HepG2 (cell line): Measurements from ENCODE around the gene COASY. TPM values are rescaled to one million over a fixed set of nuclear protein-coding genes. Genes with fewer than 3 reads are reported as not detected.

Experiments
- ARHGAP35 ChIP-seq: sonication (generic); formaldehyde crosslinking; IDR thresholded peaks from 2 replicates; pipeline ENCODE4 v1.9.0; 2022; ENCODE audit warnings: mild to moderate bottlenecking, inconsistent platforms, moderate library complexity, missing genetic modification reagents, borderline replicate concordance
- CEBPB ChIP-seq: IDR thresholded peaks from 2 replicates; pipeline ENCODE4 v1.6.1; 2011; ENCODE audit warnings: low read depth, low read length, improper control_type of control experiment, borderline replicate concordance
- EEA1 ChIP-seq: sonication (generic); formaldehyde crosslinking; IDR thresholded peaks from 2 replicates; pipeline ENCODE4 v1.5.1; 2020; ENCODE audit warnings: mild to moderate bottlenecking, missing genetic modification reagents, borderline replicate concordance
- HOXA9 ChIP-seq: sonication (generic); formaldehyde crosslinking; IDR thresholded peaks from 2 replicates; pipeline ENCODE4 v1.8.1; 2022; ENCODE audit warnings: missing genetic modification reagents, mild to moderate bottlenecking, moderate library complexity, borderline replicate concordance
- ZNF343 ChIP-seq: sonication (generic); formaldehyde crosslinking; IDR thresholded peaks from 2 replicates; pipeline ENCODE4 v1.4.0; 2020; ENCODE audit warnings: mild to moderate bottlenecking, missing genetic modification reagents
- ZNF780A ChIP-seq: sonication (generic); formaldehyde crosslinking; IDR thresholded peaks from 2 replicates; pipeline ENCODE4 v1.8.0; 2022; ENCODE audit warnings: mild to moderate bottlenecking, missing genetic modification reagents, moderate library complexity
- polyA plus RNA-seq, 8 experiments: library from polyadenylated mRNA; depleted of rRNA in 3 of 8; stranded (reverse) in 7 of 8; unstranded in 1 of 8; fragments of >200 nt; fragmentation: Illumina TruSeq in 4 of 8; extraction: Trizol in 4 of 8; gene quantifications; 2 replicates each; pipeline versions ENCODE4 v1.2.1 to v1.2.3, GENCODE V29; 2011 to 2016; ENCODE audit warnings: low read depth in 4 of 8, missing spikeins in 1 of 8, mixed read lengths in 1 of 8; ENCODE audit not compliant: insufficient read depth in 1 of 8
- total RNA-seq, 5 experiments: library from RNA; depleted of rRNA; stranded (reverse); fragments of >200 nt; fragmentation: Illumina TruSeq; extraction: Trizol; gene quantifications; 2 replicates each; pipeline ENCODE4 v1.2.3, GENCODE V29; 2016; ENCODE audit warnings: low read depth in 1 of 5
- TF ChIP-seq, protein P1 (sequence below): sonication (generic); formaldehyde crosslinking; IDR thresholded peaks from 2 replicates; pipeline ENCODE4 v1.4.0; 2020; ENCODE audit warnings: missing genetic modification reagents, borderline replicate concordance
- TF ChIP-seq, protein P2 (sequence below): sonication (generic); formaldehyde crosslinking; IDR thresholded peaks from 2 replicates; pipeline ENCODE4 v1.8.0; 2022; ENCODE audit warnings: mild to moderate bottlenecking, missing genetic modification reagents, moderate library complexity
- TF ChIP-seq, protein P3 (sequence below): fragments of 450-650 bp; IDR thresholded peaks from 2 replicates; pipeline ENCODE4 v1.6.1; 2016
- TF ChIP-seq, protein P4 (sequence below): IDR thresholded peaks from 2 replicates; pipeline ENCODE4 v1.6.1; 2016; ENCODE audit warnings: missing biosample characterization, missing genetic modification reagents, low read depth

The COASY gene
- total and polyA plus RNA-seq, 2 of the 13 experiments (the other 11 are each of a cell fraction or from before 2014, with no cell fraction given): 90.7 to 125 TPM

GRCh38 chr17:42536372-42537155 is 25.4 kb upstream of the COASY start (continued):
- TF ChIP-seq, protein P1, sequence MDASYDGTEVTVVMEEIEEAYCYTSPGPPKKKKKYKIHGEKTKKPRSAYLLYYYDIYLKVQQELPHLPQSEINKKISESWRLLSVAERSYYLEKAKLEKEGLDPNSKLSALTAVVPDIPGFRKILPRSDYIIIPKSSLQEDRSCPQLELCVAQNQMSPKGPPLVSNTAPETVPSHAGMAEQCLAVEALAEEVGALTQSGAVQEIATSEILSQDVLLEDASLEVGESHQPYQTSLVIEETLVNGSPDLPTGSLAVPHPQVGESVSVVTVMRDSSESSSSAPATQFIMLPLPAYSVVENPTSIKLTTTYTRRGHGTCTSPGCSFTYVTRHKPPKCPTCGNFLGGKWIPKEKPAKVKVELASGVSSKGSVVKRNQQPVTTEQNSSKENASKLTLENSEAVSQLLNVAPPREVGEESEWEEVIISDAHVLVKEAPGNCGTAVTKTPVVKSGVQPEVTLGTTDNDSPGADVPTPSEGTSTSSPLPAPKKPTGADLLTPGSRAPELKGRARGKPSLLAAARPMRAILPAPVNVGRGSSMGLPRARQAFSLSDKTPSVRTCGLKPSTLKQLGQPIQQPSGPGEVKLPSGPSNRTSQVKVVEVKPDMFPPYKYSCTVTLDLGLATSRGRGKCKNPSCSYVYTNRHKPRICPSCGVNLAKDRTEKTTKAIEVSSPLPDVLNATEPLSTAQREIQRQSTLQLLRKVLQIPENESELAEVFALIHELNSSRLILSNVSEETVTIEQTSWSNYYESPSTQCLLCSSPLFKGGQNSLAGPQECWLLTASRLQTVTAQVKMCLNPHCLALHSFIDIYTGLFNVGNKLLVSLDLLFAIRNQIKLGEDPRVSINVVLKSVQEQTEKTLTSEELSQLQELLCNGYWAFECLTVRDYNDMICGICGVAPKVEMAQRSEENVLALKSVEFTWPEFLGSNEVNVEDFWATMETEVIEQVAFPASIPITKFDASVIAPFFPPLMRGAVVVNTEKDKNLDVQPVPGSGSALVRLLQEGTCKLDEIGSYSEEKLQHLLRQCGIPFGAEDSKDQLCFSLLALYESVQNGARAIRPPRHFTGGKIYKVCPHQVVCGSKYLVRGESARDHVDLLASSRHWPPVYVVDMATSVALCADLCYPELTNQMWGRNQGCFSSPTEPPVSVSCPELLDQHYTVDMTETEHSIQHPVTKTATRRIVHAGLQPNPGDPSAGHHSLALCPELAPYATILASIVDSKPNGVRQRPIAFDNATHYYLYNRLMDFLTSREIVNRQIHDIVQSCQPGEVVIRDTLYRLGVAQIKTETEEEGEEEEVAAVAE (CRISPR knock-in tag): peak; percentile 58; the same call in 1 of the 2 replicates
- TF ChIP-seq, protein P2, sequence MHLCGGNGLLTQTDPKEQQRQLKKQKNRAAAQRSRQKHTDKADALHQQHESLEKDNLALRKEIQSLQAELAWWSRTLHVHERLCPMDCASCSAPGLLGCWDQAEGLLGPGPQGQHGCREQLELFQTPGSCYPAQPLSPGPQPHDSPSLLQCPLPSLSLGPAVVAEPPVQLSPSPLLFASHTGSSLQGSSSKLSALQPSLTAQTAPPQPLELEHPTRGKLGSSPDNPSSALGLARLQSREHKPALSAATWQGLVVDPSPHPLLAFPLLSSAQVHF (CRISPR knock-in tag): peak; percentile 23; the same call in 1 of the 2 replicates
- TF ChIP-seq, protein P3, sequence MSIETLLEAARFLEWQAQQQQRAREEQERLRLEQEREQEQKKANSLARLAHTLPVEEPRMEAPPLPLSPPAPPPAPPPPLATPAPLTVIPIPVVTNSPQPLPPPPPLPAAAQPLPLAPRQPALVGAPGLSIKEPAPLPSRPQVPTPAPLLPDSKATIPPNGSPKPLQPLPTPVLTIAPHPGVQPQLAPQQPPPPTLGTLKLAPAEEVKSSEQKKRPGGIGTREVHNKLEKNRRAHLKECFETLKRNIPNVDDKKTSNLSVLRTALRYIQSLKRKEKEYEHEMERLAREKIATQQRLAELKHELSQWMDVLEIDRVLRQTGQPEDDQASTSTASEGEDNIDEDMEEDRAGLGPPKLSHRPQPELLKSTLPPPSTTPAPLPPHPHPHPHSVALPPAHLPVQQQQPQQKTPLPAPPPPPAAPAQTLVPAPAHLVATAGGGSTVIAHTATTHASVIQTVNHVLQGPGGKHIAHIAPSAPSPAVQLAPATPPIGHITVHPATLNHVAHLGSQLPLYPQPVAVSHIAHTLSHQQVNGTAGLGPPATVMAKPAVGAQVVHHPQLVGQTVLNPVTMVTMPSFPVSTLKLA: peak; percentile 44; the same call in 1 of the 2 replicates
- TF ChIP-seq CEBPB (no peak), ZNF343 (CRISPR knock-in tag) (peak; percentile 89; the same call in 1 of the 2 replicates), ZNF780A (CRISPR knock-in tag) (no peak), ARHGAP35 (CRISPR knock-in tag) (peak; percentile 70; the same call in 1 of the 2 replicates), EEA1 (no peak), HOXA9 (CRISPR knock-in tag) (peak; percentile 13; the same call in 1 of the 2 replicates)
- TF ChIP-seq, protein P4, sequence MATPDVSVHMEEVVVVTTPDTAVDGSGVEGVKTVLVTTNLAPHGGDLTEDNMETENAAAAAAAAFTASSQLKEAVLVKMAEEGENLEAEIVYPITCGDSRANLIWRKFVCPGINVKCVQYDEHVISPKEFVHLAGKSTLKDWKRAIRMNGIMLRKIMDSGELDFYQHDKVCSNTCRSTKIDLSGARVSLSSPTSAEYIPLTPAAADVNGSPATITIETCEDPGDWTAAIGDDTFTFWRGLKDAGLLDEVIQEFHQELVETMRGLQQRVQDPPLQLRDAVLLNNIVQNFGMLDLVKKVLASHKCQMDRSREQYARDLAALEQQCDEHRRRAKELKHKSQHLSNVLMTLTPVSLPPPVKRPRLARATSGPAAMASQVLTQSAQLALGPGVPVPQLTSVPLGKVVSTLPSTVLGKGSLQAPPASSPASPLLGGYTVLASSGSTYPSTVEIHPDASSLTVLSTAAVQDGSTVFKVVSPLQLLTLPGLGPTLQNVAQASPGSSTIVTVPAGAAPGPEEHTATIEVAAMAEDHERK (CRISPR knock-in tag): no peak
